22Rv1 (cell line): ENCODE data around the gene LNPEP.

ENCODE experiments used
- ZFX ChIP-seq: fragments of 450-650 bp; IDR thresholded peaks from 2 replicates; pipeline ENCODE4 v1.6.1; 2017; ENCODE audit warnings: antibody characterized with exemption, borderline replicate concordance
- TF ChIP-seq, protein P1 (sequence below): fragments of 450-650 bp; IDR thresholded peaks from 2 replicates; pipeline ENCODE4 v1.5.1; 2017; ENCODE audit warnings: mild to moderate bottlenecking

DNA sequence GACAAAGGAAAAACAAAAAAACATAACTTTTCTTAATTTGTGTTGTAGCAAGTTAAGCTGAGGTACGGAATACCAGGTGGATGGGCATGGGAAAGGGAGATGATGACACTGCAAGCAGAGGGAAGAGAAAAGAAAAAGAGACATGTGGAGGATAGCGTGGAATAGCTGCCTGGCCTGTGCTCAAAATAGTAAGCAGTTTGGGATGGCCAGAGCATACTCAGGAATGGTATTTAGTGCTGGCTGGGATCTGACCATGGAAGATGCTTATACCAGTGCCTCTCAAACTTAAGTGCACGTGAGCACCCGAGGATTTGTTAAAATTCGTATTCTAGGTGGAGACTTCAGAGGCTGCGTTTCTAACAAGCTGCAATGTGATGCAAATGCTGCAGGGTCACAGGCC is 41.3 kb downstream of the LNPEP start:
- TF ChIP-seq, protein P1, sequence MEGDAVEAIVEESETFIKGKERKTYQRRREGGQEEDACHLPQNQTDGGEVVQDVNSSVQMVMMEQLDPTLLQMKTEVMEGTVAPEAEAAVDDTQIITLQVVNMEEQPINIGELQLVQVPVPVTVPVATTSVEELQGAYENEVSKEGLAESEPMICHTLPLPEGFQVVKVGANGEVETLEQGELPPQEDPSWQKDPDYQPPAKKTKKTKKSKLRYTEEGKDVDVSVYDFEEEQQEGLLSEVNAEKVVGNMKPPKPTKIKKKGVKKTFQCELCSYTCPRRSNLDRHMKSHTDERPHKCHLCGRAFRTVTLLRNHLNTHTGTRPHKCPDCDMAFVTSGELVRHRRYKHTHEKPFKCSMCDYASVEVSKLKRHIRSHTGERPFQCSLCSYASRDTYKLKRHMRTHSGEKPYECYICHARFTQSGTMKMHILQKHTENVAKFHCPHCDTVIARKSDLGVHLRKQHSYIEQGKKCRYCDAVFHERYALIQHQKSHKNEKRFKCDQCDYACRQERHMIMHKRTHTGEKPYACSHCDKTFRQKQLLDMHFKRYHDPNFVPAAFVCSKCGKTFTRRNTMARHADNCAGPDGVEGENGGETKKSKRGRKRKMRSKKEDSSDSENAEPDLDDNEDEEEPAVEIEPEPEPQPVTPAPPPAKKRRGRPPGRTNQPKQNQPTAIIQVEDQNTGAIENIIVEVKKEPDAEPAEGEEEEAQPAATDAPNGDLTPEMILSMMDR: no peak
- no peak for TF ChIP-seq ZFX
